Measurements from ENCODE around the gene ENTREP3.

Gene ENTREP3

GRCh38 chr1:155210314-155211104, 44.8 kb downstream of the ENTREP3 start:
- ChIA-PET CTCF (interaction anchor here (1.1 kb wide), 1 partner anchor 17 kb away, joined by 5 read pairs; no protein-coding TSS in a partner anchor), POLR2A (ENCODE audit: low non-redundant PET) (no interaction called here)
- TF ChIP-seq CTCF (conservative IDR thresholded peaks at IDR 0.05; ENCODE audit: low read depth) = no peak
- no peak for DNase-seq (ENCODE audit: low spot score)
- no peak overlapping the region for H3K27ac ChIP-seq

- TF ChIP-seq CTCF (conservative IDR thresholded peaks at IDR 0.05; ENCODE audit: low read depth) = no peak
- peak overlapping the region; percentile 94 for H3K27ac ChIP-seq
- no peak for DNase-seq (ENCODE audit: low spot score)
- CTCF ChIA-PET = no interaction called here
- POLR2A ChIA-PET (ENCODE audit: low non-redundant PET) = interaction anchor here (1.2 kb wide), 1 partner anchor 15 kb away, joined by 3 read pairs; no protein-coding TSS in a partner anchor
Observed at GRCh38 chr1:155209312-155209721, 46.0 kb downstream of the ENTREP3 start.

- no peak for TF ChIP-seq CTCF (conservative IDR thresholded peaks at IDR 0.05; ENCODE audit: low read depth)
- POLR2A ChIA-PET (ENCODE audit: low non-redundant PET) = interaction anchor here (1.2 kb wide), 1 partner anchor 14 kb away, joined by 3 read pairs; no protein-coding TSS in a partner anchor
Observed at GRCh38 chr1:155208541-155209311, 46.6 kb downstream of the ENTREP3 start, which contains the start of gene MTX1. Gene MTX1 (plus strand): TSS chr1:155208695. CDS start chr1:155208805, 110 bp downstream.

GRCh38 chr1:155207806-155208540, 47.3 kb downstream of the ENTREP3 start, which contains the start of gene THBS3:
Gene THBS3 (minus strand): TSS chr1:155207897. CDS start chr1:155207876, 21 bp downstream.
- ChIA-PET POLR2A (ENCODE audit: low non-redundant PET) (interaction anchor here (0.6 to 1.2 kb wide), 2 partner anchors 14 to 45 kb away, joined by 3 to 4 read pairs; no protein-coding TSS in a partner anchor), CTCF (interaction anchor here (0.6 to 2.3 kb wide), 4 partner anchors 14 to 251 kb away, joined by 3 to 22 read pairs (median 9); no protein-coding TSS in a partner anchor)
- no peak for TF ChIP-seq CTCF (conservative IDR thresholded peaks at IDR 0.05; ENCODE audit: low read depth)
- peak within 1 kb of the TSS; percentile 94 for H3K27ac ChIP-seq
- DNase-seq (ENCODE audit: low spot score) = no peak

More at GRCh38 chr1:155208541-155209311, 46.6 kb downstream of the ENTREP3 start, which contains the start of gene MTX1:
- CTCF ChIA-PET = interaction anchor here (0.6 to 2.3 kb wide), 2 partner anchors 15 to 252 kb away, joined by 4 to 14 read pairs; no protein-coding TSS in a partner anchor
- DNase-seq (ENCODE audit: low spot score) = peak; percentile 75
- H3K27ac ChIP-seq = peak within 1 kb of the TSS; percentile 94

GRCh38 chr1:155206891-155207805, 48.1 kb downstream of the ENTREP3 start:
- H3K27ac ChIP-seq = peak overlapping the region; percentile 94
- ChIA-PET CTCF (interaction anchor here (0.6 to 2.3 kb wide), 16 partner anchors 11 to 470 kb away, joined by 3 to 22 read pairs (median 4); partner anchors contain the start of genes ENTREP3 and KRTCAP2), POLR2A (ENCODE audit: low non-redundant PET) (interaction anchor here (1.0 kb wide), 1 partner anchor 20 kb away, joined by 3 read pairs; no protein-coding TSS in a partner anchor)
- peak; percentile 89 for TF ChIP-seq CTCF (conservative IDR thresholded peaks at IDR 0.05; ENCODE audit: low read depth)
- DNase-seq (ENCODE audit: low spot score) = peak; percentile 75

All from RWPE1 (cell line).